Measurements from ENCODE around the gene SGIP1. TPM values are rescaled to one million over a fixed set of nuclear protein-coding genes. Genes with fewer than 3 reads are reported as not detected.
"Not testable (repeated sequence)": the region's sequence is repeated elsewhere in the genome, so short reads cannot be mapped to it uniquely, and the experiment has no call there.

Gene SGIP1
- total RNA-seq, 2 experiments from 2014 or later, result not detected

DNA sequence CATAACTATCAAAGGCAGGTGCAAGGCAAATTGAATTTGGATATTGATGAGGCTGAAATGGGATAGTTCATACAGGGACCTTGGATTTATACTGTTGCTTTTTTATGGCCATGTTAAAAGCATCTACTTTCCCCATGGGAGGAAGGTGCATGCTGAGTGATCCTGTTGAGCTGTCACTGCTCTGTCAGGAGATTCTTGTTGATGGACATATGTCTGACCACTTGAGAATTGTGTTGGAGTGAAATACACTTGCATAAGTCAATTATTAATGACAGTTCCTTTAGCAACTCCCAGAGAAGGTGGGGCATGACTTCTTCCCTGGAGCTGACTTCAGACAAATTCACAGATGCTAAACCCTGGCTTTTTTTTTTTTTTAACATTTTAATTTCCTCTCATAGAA, 159.9 kb downstream of the SGIP1 start:
- Mint-ChIP-seq H3K9me3 (ENCODE audit: low read depth) (no peaks in the 10 kb centered on the region), H3K4me1 (peaks cover 3% of the 10 kb centered on the region), H3K4me3 (no peak overlapping the region), H3K36me3 (no peaks in the 10 kb centered on the region), H3K27me3 (peaks cover 22% of the 10 kb centered on the region), H3K27ac (no peak overlapping the region)
- DNase-seq (no peak), ATAC-seq (no peak)
- CTCF ChIA-PET, result no interaction called here

DNA sequence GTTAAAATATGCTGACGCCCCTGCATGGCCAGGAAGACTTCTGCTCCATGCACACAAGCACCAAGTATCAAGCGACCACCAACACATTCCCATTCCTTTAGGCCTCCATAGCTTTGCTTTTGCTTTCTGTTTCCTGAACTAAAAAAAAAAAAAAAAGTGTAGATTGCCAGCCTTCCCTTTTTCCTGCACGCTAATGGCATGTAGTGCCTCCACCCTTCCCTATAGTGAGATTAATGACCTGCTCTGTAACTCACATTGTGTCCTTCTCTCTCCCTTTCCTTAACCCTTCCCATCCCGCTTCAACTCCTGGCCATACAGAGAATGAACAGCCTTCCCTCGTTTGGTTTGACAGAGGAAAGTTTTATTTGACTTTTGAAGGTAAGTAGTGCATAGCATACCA, 161.2 kb downstream of the SGIP1 start:
- Mint-ChIP-seq H3K9me3 (ENCODE audit: low read depth) (no peaks in the 10 kb centered on the region), H3K4me1 (peaks cover 3% of the 10 kb centered on the region), H3K4me3 (no peak overlapping the region), H3K36me3 (no peaks in the 10 kb centered on the region), H3K27ac (no peak overlapping the region), H3K27me3 (peaks cover 20% of the 10 kb centered on the region)
- no peak for DNase-seq
- CTCF ChIA-PET, result no interaction called here
- no peak for ATAC-seq

DNA sequence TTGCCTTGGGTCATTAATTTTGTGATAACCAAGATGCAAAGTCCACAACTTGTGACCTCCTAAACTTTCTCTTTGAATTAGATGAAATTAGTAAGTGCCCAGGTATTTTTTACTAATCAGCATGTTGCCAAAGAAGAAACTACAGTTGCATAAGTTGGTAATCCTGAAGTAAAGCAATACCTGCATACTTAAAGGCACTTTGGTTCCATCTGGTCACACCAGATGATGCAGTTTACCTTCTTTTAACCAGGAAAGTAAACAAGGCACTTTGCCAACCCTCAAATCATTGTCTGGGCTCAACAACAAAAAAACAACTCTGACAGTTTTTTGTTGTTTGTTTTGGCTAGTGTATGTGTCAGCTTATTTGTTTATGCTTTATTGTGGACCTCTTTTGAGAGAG, 162.8 kb downstream of the SGIP1 start:
- ATAC-seq (no peak), DNase-seq (no peak)
- Mint-ChIP-seq H3K9me3 (ENCODE audit: low read depth) (no peaks in the 10 kb centered on the region), H3K36me3 (no peaks in the 10 kb centered on the region), H3K27me3 (peaks cover 14% of the 10 kb centered on the region), H3K4me3 (no peak overlapping the region), H3K4me1 (peaks cover 3% of the 10 kb centered on the region), H3K27ac (no peak overlapping the region)
- CTCF ChIA-PET, result no interaction called here

DNA sequence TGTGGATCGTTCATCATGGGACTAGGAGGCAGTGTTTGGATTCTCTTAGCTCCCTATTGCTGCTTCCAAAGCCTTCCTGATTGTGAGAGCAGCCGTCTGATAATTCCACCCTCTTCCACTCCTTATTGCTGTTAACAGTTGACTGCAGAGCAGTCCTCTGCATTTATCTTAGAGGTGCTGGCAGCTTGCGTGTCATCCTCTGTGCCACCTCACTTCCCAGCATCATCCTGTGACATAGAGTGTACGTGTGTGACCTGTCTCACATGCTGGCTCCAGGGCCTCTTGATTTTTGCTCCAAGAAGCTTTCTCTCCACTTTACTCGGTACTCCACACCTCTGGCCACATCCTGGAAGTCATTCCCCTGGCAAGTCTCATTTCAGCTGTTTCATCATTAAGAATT, 165.3 kb downstream of the SGIP1 start:
- H3K9me3 Mint-ChIP-seq (ENCODE audit: low read depth), result no peaks in the 10 kb centered on the region
- no peak for ATAC-seq
- CTCF ChIA-PET, result interaction anchor here (1.1 kb wide), 1 partner anchor 26 kb away, joined by 3 read pairs; no protein-coding TSS in a partner anchor
- H3K27ac Mint-ChIP-seq, result no peak overlapping the region
- no peak for DNase-seq
- H3K4me3 Mint-ChIP-seq, result no peak overlapping the region
- peaks cover 10% of the 10 kb centered on the region for H3K27me3 Mint-ChIP-seq
- H3K4me1 Mint-ChIP-seq, result no peaks in the 10 kb centered on the region
- H3K36me3 Mint-ChIP-seq, result no peaks in the 10 kb centered on the region

DNA sequence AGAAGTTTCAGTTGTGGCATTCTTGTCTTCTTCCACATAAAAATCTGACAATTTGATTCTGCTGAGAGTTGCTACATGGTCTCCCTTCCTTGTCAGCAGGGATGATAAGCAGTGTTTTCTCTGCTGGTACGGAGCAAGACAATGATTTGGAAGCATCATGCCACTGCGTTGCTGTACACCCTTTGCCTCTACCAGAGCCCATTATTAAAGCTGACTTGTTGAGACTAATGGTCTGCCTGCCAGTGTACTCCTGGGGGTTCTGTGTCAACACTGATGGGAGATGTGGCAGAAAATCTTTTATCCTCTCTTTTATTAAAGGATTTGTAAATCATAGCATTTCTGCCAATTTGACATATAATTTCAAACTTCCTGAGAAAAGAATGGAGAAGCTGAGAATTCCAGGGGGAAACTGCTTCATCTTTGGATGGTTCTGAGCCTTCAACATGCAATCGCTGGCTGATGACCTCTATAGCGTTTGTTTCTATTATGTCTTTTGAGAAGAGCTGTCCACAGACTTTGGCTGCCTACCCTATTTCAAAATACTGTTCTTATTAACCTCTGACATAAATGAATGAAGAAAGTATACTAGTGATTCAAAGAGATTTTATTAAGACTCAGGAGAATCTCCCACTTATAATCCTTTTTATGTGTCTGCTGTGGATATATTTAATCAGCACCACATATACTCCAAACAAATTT, 170.4 kb downstream of the SGIP1 start:
- Mint-ChIP-seq H3K27me3 (peaks cover 23% of the 10 kb centered on the region), H3K4me1 (no peaks in the 10 kb centered on the region), H3K36me3 (no peaks in the 10 kb centered on the region), H3K4me3 (no peak overlapping the region), H3K9me3 (ENCODE audit: low read depth) (no peaks in the 10 kb centered on the region), H3K27ac (no peak overlapping the region)
- ATAC-seq (no peak), DNase-seq (no peak)
- CTCF ChIA-PET, result interaction anchor here (1.1 kb wide), 1 partner anchor 22 kb away, joined by 4 read pairs; no protein-coding TSS in a partner anchor

DNA sequence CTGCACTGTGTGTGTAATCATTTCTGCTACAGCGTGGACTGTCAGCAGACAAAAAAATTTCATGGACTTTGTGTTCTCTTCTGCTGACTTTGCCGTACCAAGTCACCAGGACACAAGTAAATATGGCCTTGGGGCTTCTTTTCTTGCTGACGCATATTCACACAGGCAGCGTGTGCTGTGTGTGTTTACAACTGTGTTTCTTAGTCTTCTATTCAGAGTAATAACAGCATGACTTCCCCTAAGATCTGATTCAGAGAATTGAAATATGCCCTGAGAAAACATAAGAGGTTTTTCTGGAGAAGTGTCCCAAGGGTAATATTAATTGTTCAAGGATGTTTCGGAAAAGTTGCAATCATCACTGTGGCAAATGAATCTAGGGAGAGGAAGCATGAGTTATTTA, 171.2 kb downstream of the SGIP1 start:
- H3K9me3 Mint-ChIP-seq (ENCODE audit: low read depth), result no peaks in the 10 kb centered on the region
- CTCF ChIA-PET, result no interaction called here
- DNase-seq (no peak), ATAC-seq (no peak)
- no peak overlapping the region for H3K4me3 Mint-ChIP-seq
- peaks cover 26% of the 10 kb centered on the region for H3K27me3 Mint-ChIP-seq
- H3K4me1 Mint-ChIP-seq, result no peaks in the 10 kb centered on the region
- no peaks in the 10 kb centered on the region for H3K36me3 Mint-ChIP-seq
- H3K27ac Mint-ChIP-seq, result no peak overlapping the region

DNA sequence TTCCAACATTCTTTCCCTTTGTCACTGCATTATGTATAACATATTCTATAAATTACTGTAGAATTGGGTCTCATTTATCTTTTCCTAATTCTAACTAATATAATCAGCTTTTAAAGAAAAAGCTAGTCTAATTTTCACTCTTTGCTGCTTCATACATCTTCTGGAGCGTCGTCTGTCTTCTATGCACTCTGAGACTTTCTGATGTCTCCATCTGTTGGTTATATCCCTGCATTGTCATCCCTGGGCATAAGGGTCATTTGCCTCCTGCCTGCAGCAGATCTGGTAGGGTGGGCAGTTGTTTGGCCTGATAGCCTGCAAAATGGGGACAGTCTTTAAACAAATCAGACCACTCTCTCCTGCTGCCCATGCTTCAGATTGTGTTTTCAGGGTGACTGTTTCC, 177.5 kb downstream of the SGIP1 start:
- H3K36me3 Mint-ChIP-seq, result no peaks in the 10 kb centered on the region
- no peak for ATAC-seq

DNA sequence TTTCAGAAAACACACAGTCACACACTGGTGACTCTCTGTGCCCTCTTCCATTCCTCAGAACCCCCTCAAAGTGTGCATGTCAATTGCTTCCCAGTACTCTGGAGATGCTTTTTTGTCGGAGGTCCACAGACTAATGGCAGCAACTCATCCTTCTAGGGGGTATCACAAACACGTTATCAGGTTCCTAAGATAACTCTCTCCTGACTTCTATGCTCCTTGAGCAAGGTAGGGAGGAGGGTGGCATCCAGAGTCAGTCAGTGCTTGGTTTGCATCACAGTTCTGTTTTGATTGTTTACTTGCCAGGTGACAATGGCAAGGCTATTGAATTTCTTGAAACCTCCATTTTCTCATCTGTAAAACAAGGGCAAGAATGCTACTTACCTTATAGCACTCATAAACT, 178.9 kb downstream of the SGIP1 start:
- Mint-ChIP-seq H3K9me3 (ENCODE audit: low read depth) (no peaks in the 10 kb centered on the region), H3K4me1 (peaks cover 4% of the 10 kb centered on the region), H3K27me3 (peaks cover 40% of the 10 kb centered on the region), H3K36me3 (no peaks in the 10 kb centered on the region), H3K27ac (no peak overlapping the region), H3K4me3 (no peak overlapping the region)
- DNase-seq (no peak), ATAC-seq (no peak)
- CTCF ChIA-PET, result no interaction called here

More for the DNA sequence above, 177.5 kb downstream of the SGIP1 start:
- Mint-ChIP-seq H3K4me3 (no peak overlapping the region), H3K4me1 (no peaks in the 10 kb centered on the region), H3K27ac (no peak overlapping the region), H3K27me3 (peaks cover 36% of the 10 kb centered on the region), H3K9me3 (ENCODE audit: low read depth) (no peaks in the 10 kb centered on the region)
- CTCF ChIA-PET, result interaction anchor here (0.7 to 1.4 kb wide), 2 partner anchors 15 to 458 kb away, joined by 3 to 7 read pairs; no protein-coding TSS in a partner anchor
- no peak for DNase-seq

DNA sequence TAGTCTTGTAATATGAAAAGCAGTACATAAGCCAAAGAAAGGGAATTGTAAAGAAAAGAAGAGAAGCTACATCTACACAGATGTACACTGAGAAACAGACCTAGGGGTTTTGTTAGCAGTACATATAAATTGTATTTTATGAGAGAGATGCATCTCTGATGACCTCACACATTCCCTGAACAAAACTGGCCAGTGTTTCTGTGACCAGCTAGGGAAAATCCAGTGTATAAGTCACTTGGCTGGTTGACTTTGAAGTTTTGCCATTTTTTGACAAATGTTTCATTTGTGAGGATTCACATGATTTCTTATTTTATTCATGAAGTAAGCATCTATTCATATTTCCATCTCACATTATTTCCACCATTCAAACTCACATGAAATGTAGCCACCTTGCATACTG, 190.0 kb downstream of the SGIP1 start:
- H3K4me1 Mint-ChIP-seq, result peaks cover 10% of the 10 kb centered on the region
- DNase-seq (no peak), ATAC-seq (no peak)
- H3K36me3 Mint-ChIP-seq, result peaks cover 3% of the 10 kb centered on the region
- H3K27ac Mint-ChIP-seq, result no peak overlapping the region
- H3K9me3 Mint-ChIP-seq (ENCODE audit: low read depth), result no peaks in the 10 kb centered on the region
- H3K27me3 Mint-ChIP-seq, result peaks cover 36% of the 10 kb centered on the region
- H3K4me3 Mint-ChIP-seq, result no peak overlapping the region
- CTCF ChIA-PET, result interaction anchor here (2.6 kb wide), 1 partner anchor 278 kb away, joined by 11 read pairs; no protein-coding TSS in a partner anchor

DNA sequence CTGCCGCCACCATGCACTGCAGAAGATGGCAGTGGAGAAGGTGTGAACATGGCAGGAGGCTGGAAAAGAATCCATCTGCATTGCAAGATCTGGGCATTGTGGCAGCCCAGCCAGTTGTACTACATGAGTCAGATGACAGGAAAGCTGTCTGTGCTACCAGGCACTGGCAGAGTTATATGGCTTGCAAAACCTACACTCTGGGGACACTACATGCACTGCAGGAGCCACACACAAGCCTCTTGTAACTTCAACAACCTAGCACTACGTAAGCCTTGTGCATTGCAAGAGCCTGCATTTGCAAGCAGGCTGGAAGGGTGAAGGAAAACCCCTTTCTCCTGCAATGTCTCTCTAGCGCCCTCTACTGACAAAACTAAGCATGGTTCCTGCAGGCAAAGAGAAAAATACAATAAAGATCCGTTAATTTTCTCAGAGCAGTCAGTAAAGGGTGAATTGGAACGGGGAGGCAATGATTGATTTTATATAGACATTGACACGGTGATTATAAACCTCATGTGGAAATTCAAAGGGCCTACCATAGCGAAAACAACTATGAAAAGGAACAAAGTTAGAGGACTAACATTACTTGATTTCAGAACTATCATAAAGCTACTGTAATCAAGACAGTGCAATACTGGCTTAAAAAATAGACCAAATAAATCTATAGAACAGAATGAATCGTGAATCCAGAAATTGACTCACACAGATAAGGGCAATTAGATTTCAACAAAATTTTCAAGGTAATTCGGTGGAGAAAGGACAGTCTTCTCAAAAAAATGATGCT, 192.1 kb downstream of the SGIP1 start:
- Mint-ChIP-seq H3K36me3 (peaks cover 4% of the 10 kb centered on the region), H3K27ac (no peak overlapping the region), H3K9me3 (ENCODE audit: low read depth) (no peaks in the 10 kb centered on the region), H3K27me3 (peaks cover 31% of the 10 kb centered on the region), H3K4me1 (peaks cover 15% of the 10 kb centered on the region), H3K4me3 (no peak overlapping the region)
- DNase-seq (peak; percentile 68), ATAC-seq (peak; percentile 76)
- CTCF ChIA-PET, result interaction anchor here (0.7 to 2.7 kb wide), 17 partner anchors 8 to 770 kb away, joined by 3 to 16 read pairs (median 3); no protein-coding TSS in a partner anchor

DNA sequence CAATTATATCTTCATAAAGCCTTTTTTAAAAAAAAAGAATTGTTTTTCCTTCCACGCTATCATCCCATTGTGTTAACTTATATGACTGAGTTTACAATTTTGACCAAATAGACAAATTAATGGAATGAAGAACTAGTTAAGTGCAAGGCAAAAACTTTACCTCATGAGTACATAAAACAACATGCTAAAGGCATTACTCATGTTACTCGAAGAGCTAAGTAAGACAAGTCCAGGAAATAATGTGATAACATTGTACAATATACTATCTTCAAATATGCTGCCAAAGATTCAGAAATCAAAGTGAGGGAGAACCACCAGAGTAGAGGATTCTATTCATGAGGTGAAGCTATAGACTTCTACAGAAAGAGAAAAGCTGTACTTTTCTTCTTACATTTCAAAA, 194.1 kb downstream of the SGIP1 start:
- CTCF ChIA-PET, result no interaction called here
- Mint-ChIP-seq H3K27me3 (peaks cover 24% of the 10 kb centered on the region), H3K27ac (no peak overlapping the region), H3K4me1 (peaks cover 27% of the 10 kb centered on the region), H3K9me3 (ENCODE audit: low read depth) (no peaks in the 10 kb centered on the region), H3K4me3 (no peak overlapping the region), H3K36me3 (peaks cover 4% of the 10 kb centered on the region)
- no peak for DNase-seq
- ATAC-seq, result no peak

DNA sequence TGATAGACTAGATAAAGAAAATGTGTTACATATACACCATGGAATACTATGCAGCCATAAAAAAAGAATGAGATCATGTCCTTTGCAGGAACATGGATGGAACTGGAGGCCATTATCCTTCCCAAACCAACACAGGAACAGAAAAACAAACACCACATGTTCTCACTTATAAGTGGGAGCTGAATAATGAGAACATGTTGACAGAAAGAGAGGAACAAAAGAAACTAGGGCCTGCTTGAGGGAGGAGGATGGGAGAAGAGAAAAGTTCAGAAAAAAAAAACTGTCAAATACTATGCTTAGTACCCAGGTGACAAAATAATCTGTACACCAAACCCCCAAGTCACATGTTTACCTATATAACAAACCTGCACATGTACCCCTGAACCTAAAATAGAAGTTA, 194.8 kb downstream of the SGIP1 start:
- H3K9me3 Mint-ChIP-seq (ENCODE audit: low read depth); H3K36me3 Mint-ChIP-seq; ATAC-seq; H3K4me3 Mint-ChIP-seq; DNase-seq; CTCF ChIA-PET; H3K27ac Mint-ChIP-seq: not testable (repeated sequence)
- peaks cover 24% of the 10 kb centered on the region for H3K27me3 Mint-ChIP-seq
- H3K4me1 Mint-ChIP-seq, result peaks cover 31% of the 10 kb centered on the region

DNA sequence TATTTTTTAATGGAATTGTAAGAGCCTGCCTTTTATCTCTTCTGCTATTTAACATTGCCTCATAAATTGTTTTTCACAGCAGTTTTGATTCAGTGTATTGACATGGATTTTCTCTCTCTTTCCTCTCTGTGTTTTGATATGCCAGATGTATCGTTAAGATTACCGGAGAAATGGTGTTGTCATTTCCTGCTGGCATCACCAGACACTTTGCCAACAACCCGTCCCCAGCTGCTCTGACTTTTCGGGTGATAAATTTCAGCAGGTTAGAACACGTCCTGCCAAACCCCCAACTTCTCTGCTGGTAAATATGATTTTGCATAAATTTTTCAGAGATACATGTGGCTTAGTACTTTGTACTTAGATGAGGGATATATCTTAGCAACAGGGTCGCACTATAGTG, 195.2 kb downstream of the SGIP1 start:
- DNase-seq (no peak), ATAC-seq (peak; percentile 41)
- Mint-ChIP-seq H3K4me3 (no peak overlapping the region), H3K27ac (no peak overlapping the region), H3K27me3 (peaks cover 24% of the 10 kb centered on the region), H3K4me1 (peaks cover 31% of the 10 kb centered on the region), H3K9me3 (ENCODE audit: low read depth) (no peaks in the 10 kb centered on the region), H3K36me3 (peaks cover 4% of the 10 kb centered on the region)
- CTCF ChIA-PET, result interaction anchor here (1.0 kb wide), 1 partner anchor 11 kb away, joined by 3 read pairs; no protein-coding TSS in a partner anchor

DNA sequence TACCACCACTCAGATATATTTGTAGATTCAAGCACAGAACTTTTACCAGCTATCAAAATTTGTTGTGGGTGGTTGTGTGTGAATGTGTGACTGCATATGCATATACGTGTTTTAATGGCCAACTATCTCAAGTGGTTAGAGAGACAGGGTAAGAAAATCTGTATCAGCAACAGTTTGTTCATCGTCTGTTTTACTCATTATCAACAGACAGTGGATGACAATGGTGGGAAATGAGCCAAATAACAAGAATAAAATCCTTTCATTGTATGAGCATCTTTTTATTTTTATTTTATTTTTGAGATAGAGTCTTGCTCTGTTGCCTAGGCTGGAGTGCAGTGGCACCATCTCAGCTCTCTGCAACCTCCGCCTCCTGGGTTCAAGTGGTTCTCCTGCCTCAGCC, 195.6 kb downstream of the SGIP1 start:
- CTCF ChIA-PET, result interaction anchor here (1.0 kb wide), 1 partner anchor 11 kb away, joined by 3 read pairs; no protein-coding TSS in a partner anchor
- no peak overlapping the region for H3K4me3 Mint-ChIP-seq

More for the DNA sequence above, 195.6 kb downstream of the SGIP1 start:
- Mint-ChIP-seq H3K36me3 (peaks cover 4% of the 10 kb centered on the region), H3K27me3 (peaks cover 22% of the 10 kb centered on the region), H3K9me3 (ENCODE audit: low read depth) (no peaks in the 10 kb centered on the region), H3K4me1 (peaks cover 31% of the 10 kb centered on the region), H3K27ac (no peak overlapping the region)
- ATAC-seq (no peak), DNase-seq (no peak)

Data from activated CD8-positive, alpha-beta memory T cell treated with anti-CD3 and anti-CD28 coated beads, Interleukin-2, amount 10 ng/mL, durations not matched to agents 7 days and 5 days (primary cell).